Sciatic nerve (tissue), 2 donors: ENCODE measurements around the gene TNF. TPM values are rescaled to one million over a fixed set of nuclear protein-coding genes. Genes with fewer than 3 reads are reported as not detected.

Source experiments
- ATAC-seq: fragments of 200-7000 bp; cut with Tn5 transposase; one replicate; pipeline ENCODE4 v1.9.1; 2020; ENCODE audit warnings: mild to moderate bottlenecking, moderate library complexity
- DNase-seq: peaks from one replicate; pipeline ENCODE4 v3.0.0-alpha.2; 2020; ENCODE audit warnings: low spot score
- intact Hi-C: fragments of 100-400 bp; cut with DNase I; formaldehyde crosslinking; loops from one replicate; pipeline ENCODE4 v1.14.2; 2022
- total RNA-seq: library from RNA; stranded (reverse); fragmentation: NEBNext Ultra II Directional; extraction: Animal tissue kit (Norgen Biotek cat#: 25700); gene quantifications from one replicate; pipeline ENCODE4 v1.2.1, GENCODE V29; 2021
- donor health status: DM: no; HTN: no; CAD: no.
- donor health status: DM: no; HTN: no; CAD: no.

TNF gene
- total RNA-seq, 1 donor from 2014 or later: 0.40 TPM

DNA sequence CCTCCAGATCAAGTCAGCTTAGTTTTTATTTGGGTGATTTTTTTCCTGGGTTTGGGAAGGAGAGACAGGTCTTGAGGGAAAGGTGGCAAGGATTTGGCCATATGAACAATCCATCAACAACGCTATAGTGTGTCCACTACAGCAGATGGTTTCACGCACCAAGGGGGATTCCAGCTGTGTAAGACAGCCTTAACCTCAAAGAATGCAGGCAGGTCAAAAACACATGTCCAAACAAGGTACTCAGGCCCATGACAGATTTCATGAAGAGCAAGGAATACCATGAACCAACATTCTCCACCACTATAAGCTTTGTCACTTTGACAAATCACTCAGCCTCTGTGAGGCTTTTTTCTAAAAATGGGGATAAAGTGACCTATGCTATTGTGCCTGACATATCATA, 41.6 kb downstream of the TNF start:
- ATAC-seq: no peak
- intact Hi-C loops: no loop called here
- no peak for DNase-seq

GRCh38 chr6:31619805-31620585, 44.6 kb downstream of the TNF start:
- ATAC-seq (peak; percentile 97), DNase-seq (peak; percentile 98)
- intact Hi-C loops: no loop called here

DNA sequence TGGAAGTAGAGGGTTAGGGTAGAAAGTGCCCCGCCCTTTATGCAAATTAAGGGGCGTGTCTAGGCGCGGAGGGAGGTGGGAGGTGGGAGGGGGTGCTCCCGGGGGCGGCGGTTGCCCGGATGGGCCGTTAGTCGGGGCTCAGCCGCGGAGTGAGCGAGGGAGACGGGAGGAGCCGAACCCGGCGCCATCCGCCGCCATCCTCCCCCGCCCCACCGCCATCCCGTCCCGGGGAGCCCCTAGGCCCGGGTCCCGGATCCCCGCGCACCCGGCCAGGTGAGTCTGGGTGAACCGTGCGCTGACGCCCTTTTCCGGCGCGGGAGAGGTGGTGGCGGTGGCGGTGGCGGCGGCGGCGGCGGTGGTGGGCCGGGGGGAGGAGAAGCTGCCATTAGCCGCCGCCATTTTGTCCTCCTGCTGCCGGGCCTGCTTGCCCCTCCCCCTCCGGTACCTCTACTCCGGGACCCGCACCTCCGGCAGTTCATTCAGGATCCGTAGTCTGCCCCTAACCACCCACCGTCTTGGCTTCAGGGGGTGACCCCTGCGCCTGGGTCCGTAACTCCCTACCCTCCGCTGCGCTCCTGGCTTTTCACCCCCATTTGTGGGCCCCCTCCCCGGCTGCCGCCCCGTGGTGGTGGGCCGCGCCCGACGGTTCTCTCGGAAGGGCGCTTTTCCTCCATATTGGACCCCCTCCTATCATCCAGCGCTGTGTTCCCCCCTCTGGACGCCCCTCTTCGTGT, 45.4 kb downstream of the TNF start, which contains the start of gene PRRC2A:
Gene PRRC2A (plus strand): TSS at position 130 of the 734 bp plus-strand sequence. CDS start 2,075 bp downstream, outside the sequence.
- intact Hi-C loops: no loop called here
- DNase-seq: peak; percentile 97
- peak; percentile 33 for ATAC-seq

DNA sequence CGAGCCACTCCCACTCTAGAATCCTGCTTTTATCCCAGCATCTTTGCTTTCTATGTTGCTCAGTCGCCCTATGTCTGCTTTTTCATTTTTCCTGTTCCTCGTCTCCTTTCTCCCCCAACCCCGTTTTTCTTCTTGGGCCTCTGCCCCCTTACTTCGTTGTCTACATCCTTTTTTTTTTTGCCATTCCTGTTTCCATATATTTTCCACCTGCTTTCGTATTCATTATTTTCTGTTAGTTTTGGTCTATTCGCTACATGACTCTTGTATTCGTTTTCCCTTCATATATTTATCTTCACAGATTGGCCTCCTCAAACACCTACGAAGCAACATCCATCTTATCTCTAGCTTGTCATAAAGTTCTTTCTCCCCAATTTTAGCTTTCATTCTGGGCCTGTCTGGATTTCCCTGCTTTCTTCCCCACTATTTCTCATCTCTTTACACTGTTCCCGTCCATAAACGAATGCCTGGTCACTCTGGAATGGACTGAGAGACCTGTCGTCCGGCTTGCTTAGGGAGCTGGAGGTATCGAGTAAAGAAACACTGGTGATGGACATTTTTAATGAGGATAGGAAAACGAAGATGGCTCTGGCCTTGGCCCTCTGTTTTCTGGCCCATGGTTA, 46.1 kb downstream of the TNF start:
- intact Hi-C loops: no loop called here

DNA sequence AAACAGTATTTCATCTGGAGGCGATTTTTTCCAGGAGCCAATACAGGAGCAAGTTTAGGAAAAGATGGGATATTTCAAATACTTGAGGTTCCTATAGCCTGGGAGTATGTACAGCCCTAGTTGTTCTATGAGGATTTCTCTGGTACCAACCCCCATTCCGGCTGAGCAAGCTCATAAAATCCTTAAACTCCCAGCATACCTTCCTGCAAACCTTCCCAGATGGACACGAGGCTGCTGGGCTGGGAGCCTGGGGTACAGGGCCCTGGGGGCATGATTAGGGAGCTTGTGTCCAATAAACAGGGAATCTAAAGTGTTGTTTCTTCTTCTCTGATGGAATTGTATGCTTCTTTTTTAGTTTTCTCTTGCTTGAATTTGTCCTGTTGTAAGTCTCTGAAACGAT, 46.6 kb downstream of the TNF start:
- intact Hi-C loops: no loop called here
- no peak for ATAC-seq
- no peak for DNase-seq

More for the DNA sequence above, 46.1 kb downstream of the TNF start:
- DNase-seq (no peak), ATAC-seq (no peak)

- ATAC-seq (no peak), DNase-seq (no peak)
- intact Hi-C loops: no loop called here
Measured at GRCh38 chr6:31622684-31623091, 47.3 kb downstream of the TNF start.

DNA sequence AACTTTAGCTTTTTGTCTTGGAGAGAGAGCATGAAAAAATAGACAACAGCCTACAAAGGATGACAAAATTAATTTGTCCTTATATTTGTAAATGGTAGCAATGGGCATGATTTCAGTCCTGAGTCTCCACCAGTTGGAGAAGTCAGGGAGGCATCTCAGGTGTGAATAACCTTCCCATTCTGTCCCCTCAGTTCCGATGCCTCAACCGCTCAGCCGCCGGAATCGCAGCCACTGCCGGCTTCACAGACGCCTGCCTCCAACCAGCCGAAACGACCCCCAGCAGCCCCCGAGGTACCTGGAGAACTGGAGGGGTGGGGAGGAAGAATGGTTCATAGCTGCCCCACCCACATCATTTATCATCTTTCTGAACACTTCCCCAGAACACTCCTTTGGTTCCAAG, 48.7 kb downstream of the TNF start:
- no peak for DNase-seq
- intact Hi-C loops: no loop called here
- ATAC-seq: no peak

- intact Hi-C loops: no loop called here
- DNase-seq (no peak), ATAC-seq (no peak)
Measured at GRCh38 chr6:31626952-31627351, 51.6 kb downstream of the TNF start.

DNA sequence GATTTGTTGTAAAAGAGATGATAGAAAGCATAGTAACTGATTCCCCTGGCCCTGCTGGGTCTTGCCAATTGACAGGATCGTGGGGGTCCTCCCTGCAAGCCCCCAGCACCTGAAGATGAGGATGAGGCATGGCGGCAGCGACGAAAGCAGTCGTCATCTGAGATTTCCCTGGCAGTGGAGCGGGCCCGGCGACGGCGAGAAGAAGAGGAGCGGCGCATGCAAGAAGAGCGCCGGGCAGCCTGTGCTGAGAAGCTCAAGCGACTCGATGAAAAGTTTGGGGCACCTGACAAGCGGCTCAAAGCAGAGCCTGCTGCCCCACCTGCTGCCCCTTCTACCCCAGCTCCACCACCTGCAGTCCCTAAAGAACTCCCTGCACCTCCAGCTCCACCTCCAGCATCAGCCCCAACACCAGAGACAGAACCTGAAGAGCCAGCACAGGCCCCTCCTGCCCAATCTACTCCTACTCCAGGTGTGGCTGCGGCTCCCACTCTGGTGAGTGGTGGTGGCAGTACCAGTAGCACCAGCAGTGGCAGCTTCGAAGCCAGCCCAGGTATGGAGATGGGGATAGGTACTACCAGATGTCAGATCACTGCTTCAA, 52.4 kb downstream of the TNF start:
- no peak for ATAC-seq
- intact Hi-C loops: no loop called here
- no peak for DNase-seq

Other genes starting within 250 kb of the TNF start
- gene HLA-B, start 218.4 kb upstream of the TNF start, total RNA-seq: 990 TPM
- gene MICA, start 172.0 kb upstream of the TNF start, total RNA-seq: 26.5 TPM
- gene MICB, start 77.4 kb upstream of the TNF start, total RNA-seq: 2.9 TPM
- not detected for gene MCCD1, start 46.6 kb upstream of the TNF start, total RNA-seq
- 258 TPM for gene DDX39B, start 33.6 kb upstream of the TNF start, total RNA-seq
- 4.8 TPM for gene ATP6V1G2, start 29.0 kb upstream of the TNF start, total RNA-seq
- 23.0 TPM for gene NFKBIL1, start 28.0 kb upstream of the TNF start, total RNA-seq
- 0.27 TPM for gene LTA, start 3.3 kb upstream of the TNF start, total RNA-seq
- gene LTB, start 6.9 kb downstream of the TNF start, total RNA-seq: 4.0 TPM
- 17.7 TPM for gene LST1, start 10.7 kb downstream of the TNF start, total RNA-seq
- 1.1 TPM for gene NCR3, start 17.4 kb downstream of the TNF start, total RNA-seq
- 50.6 TPM for gene AIF1, start 39.7 kb downstream of the TNF start, total RNA-seq
- 166 TPM for gene PRRC2A, start 45.1 kb downstream of the TNF start, total RNA-seq
- gene BAG6, start 77.1 kb downstream of the TNF start, total RNA-seq: 201 TPM
- 0.53 TPM for gene APOM, start 80.3 kb downstream of the TNF start, total RNA-seq
- 14.5 TPM for gene C6orf47, start 85.2 kb downstream of the TNF start, total RNA-seq
- gene GPANK1, start 89.4 kb downstream of the TNF start, total RNA-seq: 16.7 TPM
- 116 TPM for gene CSNK2B, start 90.5 kb downstream of the TNF start, total RNA-seq
- gene LY6G5B, start 94.4 kb downstream of the TNF start, total RNA-seq: 20.4 TPM
- 2.1 TPM for gene LY6G5C, start 105.5 kb downstream of the TNF start, total RNA-seq
- 46.0 TPM for gene ABHD16A, start 127.8 kb downstream of the TNF start, total RNA-seq
- not detected for gene LY6G6F, start 131.3 kb downstream of the TNF start, total RNA-seq
- not detected for gene LY6G6D, start 139.8 kb downstream of the TNF start, total RNA-seq
- gene LY6G6C, start 146.2 kb downstream of the TNF start, total RNA-seq: 0.71 TPM
- 0.62 TPM for gene MPIG6B, start 147.8 kb downstream of the TNF start, total RNA-seq
- 124 TPM for gene DDAH2, start 153.7 kb downstream of the TNF start, total RNA-seq
- gene CLIC1, start 161.0 kb downstream of the TNF start, total RNA-seq: 239 TPM
- 21.2 TPM for gene MSH5, start 164.4 kb downstream of the TNF start, total RNA-seq
- 4.9 TPM for gene SAPCD1, start 187.1 kb downstream of the TNF start, total RNA-seq
- 0.94 TPM for gene VWA7, start 201.8 kb downstream of the TNF start, total RNA-seq
- gene VARS1, start 220.2 kb downstream of the TNF start, total RNA-seq: 42.3 TPM
- gene LSM2, start 231.4 kb downstream of the TNF start, total RNA-seq: 30.1 TPM
- 2.8 TPM for gene HSPA1L, start 239.7 kb downstream of the TNF start, total RNA-seq
- 195 TPM for gene HSPA1A, start 240.0 kb downstream of the TNF start, total RNA-seq